CD14-positive monocyte (primary cell): Measurements from ENCODE around the gene MBD2. TPM values are rescaled to one million over a fixed set of nuclear protein-coding genes. Genes with fewer than 3 reads are reported as not detected.

Experiments
- DNase-seq, 3 donors: peaks; one replicate each; pipeline ENCODE4 v3.0.0-alpha.2; 2011 to 2022
- H2AFZ ChIP-seq: 2 replicates; pipeline ENCODE4 v1.6.0; 2012; ENCODE audit warnings: mild to moderate bottlenecking, low read depth, low read length, inconsistent platforms; ENCODE audit not compliant: insufficient read depth, poor library complexity, severe bottlenecking
- H3K27ac ChIP-seq, 2 donors: 1 replicate in 1 of 2; 2 replicates in 1 of 2; pipeline ENCODE4 v1.5.1; 2012 to 2013; ENCODE audit warnings: low read length in 2 of 2, control low read depth in 1 of 2, inconsistent platforms in 1 of 2, low read depth in 1 of 2, mild to moderate bottlenecking in 1 of 2
- H3K27me3 ChIP-seq, 2 donors: one replicate each; pipeline versions ENCODE4 v1.6.0 to v1.6.1; 2011 to 2013; ENCODE audit warnings: low read length in 2 of 2; ENCODE audit not compliant: control insufficient read depth in 2 of 2, insufficient read depth in 2 of 2
- H3K36me3 ChIP-seq, 2 donors: replicated peaks in 1 of 2; 1 replicate in 1 of 2; 2 replicates in 1 of 2; pipeline versions ENCODE4 v1.5.1 to v1.6.1; 2012 to 2013; ENCODE audit warnings: low read length in 2 of 2, control low read depth in 1 of 2, inconsistent platforms in 1 of 2, mild to moderate bottlenecking in 1 of 2; ENCODE audit not compliant: insufficient read depth in 2 of 2, control insufficient read depth in 1 of 2
- H3K4me1 ChIP-seq, 2 donors: 1 replicate in 1 of 2; 2 replicates in 1 of 2; pipeline versions ENCODE4 v1.5.1 to v1.6.1; 2012 to 2013; ENCODE audit warnings: low read length in 2 of 2, control low read depth in 1 of 2, inconsistent platforms in 1 of 2, mild to moderate bottlenecking in 1 of 2, moderate library complexity in 1 of 2; ENCODE audit not compliant: insufficient read depth in 2 of 2, control insufficient read depth in 1 of 2
- H3K4me2 ChIP-seq: replicated peaks from 2 replicates; pipeline ENCODE3; 2012; ENCODE audit warnings: low read length, moderate library complexity, mild to moderate bottlenecking; ENCODE audit not compliant: poor library complexity, severe bottlenecking; ENCODE audit errors: extremely low read depth
- H3K4me3 ChIP-seq, 3 experiments: fragments of 200-600 bp in 1 of 3; sonication (generic) in 1 of 3; replicated peaks in 1 of 3; 1 replicate in 2 of 3; 2 replicates in 1 of 3; pipeline ENCODE4 v1.5.1; 2011 to 2013; ENCODE audit warnings: low read length in 3 of 3, mild to moderate bottlenecking in 3 of 3, control low read depth in 2 of 3, low read depth in 2 of 3, inconsistent platforms in 1 of 3, moderate library complexity in 1 of 3
- H3K79me2 ChIP-seq: 2 replicates; pipeline ENCODE4 v1.6.0; 2012; ENCODE audit warnings: mild to moderate bottlenecking, control low read depth, inconsistent platforms, low read length, moderate library complexity; ENCODE audit not compliant: insufficient read depth
- H3K9ac ChIP-seq: 2 replicates; pipeline ENCODE4 v1.6.0; 2017; ENCODE audit warnings: low read length, mild to moderate bottlenecking; ENCODE audit not compliant: insufficient read depth, poor library complexity, severe bottlenecking
- H3K9me3 ChIP-seq, 2 donors: replicated peaks in 1 of 2; 1 replicate in 1 of 2; 2 replicates in 1 of 2; pipeline versions ENCODE4 v1.5.1 to v1.6.1; 2012 to 2013; ENCODE audit warnings: low read length in 2 of 2, control low read depth in 1 of 2; ENCODE audit not compliant: control insufficient read depth in 1 of 2, insufficient read depth in 1 of 2
- H4K20me1 ChIP-seq: 2 replicates; pipeline ENCODE4 v1.6.0; 2012; ENCODE audit warnings: mild to moderate bottlenecking, low read length, control low read depth, moderate library complexity; ENCODE audit not compliant: insufficient read depth
- H3K27ac Mint-ChIP-seq, 7 donors: one replicate each; pipeline ENCODE4 v1.8.0; 2020; ENCODE audit warnings: mild to moderate bottlenecking in 7 of 7, mixed read lengths in 7 of 7, moderate library complexity in 6 of 7, inconsistent platforms in 2 of 7
- H3K27me3 Mint-ChIP-seq, 3 donors: one replicate each; pipeline ENCODE4 v1.8.0; 2021 to 2022; ENCODE audit warnings: low read depth in 3 of 3, mild to moderate bottlenecking in 3 of 3, mixed read lengths in 3 of 3, moderate library complexity in 3 of 3, inconsistent platforms in 1 of 3
- H3K36me3 Mint-ChIP-seq, 2 donors: one replicate each; pipeline ENCODE4 v1.8.0; 2020; ENCODE audit warnings: mixed read lengths in 2 of 2, inconsistent platforms in 1 of 2, mild to moderate bottlenecking in 1 of 2
- H3K4me1 Mint-ChIP-seq: one replicate; pipeline ENCODE4 v1.8.0; 2020; ENCODE audit warnings: mild to moderate bottlenecking, mixed read lengths
- H3K4me3 Mint-ChIP-seq, 2 donors: one replicate each; pipeline ENCODE4 v1.8.0; 2020; ENCODE audit warnings: mild to moderate bottlenecking in 2 of 2, mixed read lengths in 2 of 2, moderate library complexity in 1 of 2
- H3K9me3 Mint-ChIP-seq, 7 donors: one replicate each; pipeline ENCODE4 v1.8.0; 2020 to 2022; ENCODE audit warnings: mixed read lengths in 7 of 7, mild to moderate bottlenecking in 6 of 7, moderate library complexity in 6 of 7, inconsistent platforms in 2 of 7
- CTCF ChIP-seq: fragments of 200-600 bp; IDR thresholded peaks from one replicate; pipeline ENCODE4 v1.8.0; 2022; ENCODE audit warnings: antibody characterized with exemption, mild to moderate bottlenecking
- WGBS: methylation state at CpG from one replicate; pipeline ENCODE4 v1.1.5; 2013; ENCODE audit warnings: missing lambda C conversion rate; ENCODE audit not compliant: insufficient coverage; 5-methylcytosine and 5-hydroxymethylcytosine counted together
- intact Hi-C, 2 donors: fragments of 100-400 bp; cut with micrococcal nuclease; formaldehyde crosslinking; loops; one replicate each; pipeline versions ENCODE4 v1.15.0 to v1.15.1; 2023
- polyA plus RNA-seq, 3 donors: library from polyadenylated mRNA; depleted of rRNA in 1 of 3; unstranded in 2 of 3; stranded (reverse) in 1 of 3; fragments of 300-500 nt in 2 of 3; fragments of >200 nt in 1 of 3; fragmentation: Illumina TruSeq in 2 of 3; gene quantifications; 1 replicate in 2 of 3; 2 replicates in 1 of 3; pipeline ENCODE4 v1.2.3, GENCODE V29; 2012 to 2021

MBD2 gene
- polyA plus RNA-seq, 3 donors: 11.6 to 64.9 (median 25.2) TPM

GRCh38 chr18:54187372-54187771 lies 37.1 kb downstream of the MBD2 start:
- H3K27me3 Mint-ChIP-seq: no peaks in the 10 kb centered on the region
- no peaks in the 10 kb centered on the region for H3K27me3 ChIP-seq
- no peak for TF ChIP-seq CTCF

GRCh38 chr18:54184836-54185235 lies 39.6 kb downstream of the MBD2 start:
- H3K9me3 ChIP-seq: no peaks in the 10 kb centered on the region

More at GRCh38 chr18:54187372-54187771, 37.1 kb downstream of the MBD2 start:
- Mint-ChIP-seq H3K36me3 (peaks cover 49 to 67% of the 10 kb centered on the region in 2 donors), H3K9me3 (no peaks in the 10 kb centered on the region), H3K4me3 (no peak overlapping the region), H3K4me1 (no peaks in the 10 kb centered on the region), H3K27ac (no peak overlapping the region)
- Histone ChIP-seq H4K20me1 (peaks cover 92% of the 10 kb centered on the region), H3K36me3 (peaks cover 54 to 93% of the 10 kb centered on the region in 2 donors), H3K4me3 (no peak overlapping the region), H3K9me3 (no peaks in the 10 kb centered on the region), H3K79me2 (peaks cover 36% of the 10 kb centered on the region), H3K4me1 (no peaks in the 10 kb centered on the region), H3K4me2 (no peak overlapping the region), H2AFZ (no peak overlapping the region), H3K27ac (no peak overlapping the region), H3K9ac (no peak overlapping the region)
- 100% methylated on average over 1 of the region's 3 CpGs for WGBS
- intact Hi-C loops: no loop called here
- no peak for DNase-seq

More at GRCh38 chr18:54184836-54185235, 39.6 kb downstream of the MBD2 start:
- Mint-ChIP-seq H3K27me3 (no peaks in the 10 kb centered on the region), H3K4me1 (no peaks in the 10 kb centered on the region), H3K9me3 (no peaks in the 10 kb centered on the region), H3K27ac (peak overlapping the region in 1 of 7 donors; percentile 55), H3K4me3 (no peak overlapping the region), H3K36me3 (peaks cover 33 to 45% of the 10 kb centered on the region in 2 donors)
- intact Hi-C loops: no loop called here
- H3K9ac ChIP-seq: no peak overlapping the region
- peaks cover 60 to 84% of the 10 kb centered on the region in 2 donors for H3K36me3 ChIP-seq
- no peaks in the 10 kb centered on the region for H3K27me3 ChIP-seq
- no peaks in the 10 kb centered on the region for H3K4me1 ChIP-seq
- no peak for DNase-seq
- H3K27ac ChIP-seq: no peak overlapping the region
- no peak for TF ChIP-seq CTCF
- peaks cover 12% of the 10 kb centered on the region for H3K79me2 ChIP-seq
- H2AFZ ChIP-seq: no peak overlapping the region
- H3K4me2 ChIP-seq: no peak overlapping the region
- no peak overlapping the region for H3K4me3 ChIP-seq
- H4K20me1 ChIP-seq: peaks cover 90% of the 10 kb centered on the region
